Immature natural killer cell (primary cell): Measurements from ENCODE around the gene MROH8. TPM values are rescaled to one million over a fixed set of nuclear protein-coding genes. Genes with fewer than 3 reads are reported as not detected.

Source experiments
- DNase-seq, 3 donors: peaks; one replicate each; pipeline ENCODE4 v3.0.0; 2022; ENCODE audit warnings: mixed read lengths in 1 of 3
- H3K27ac Mint-ChIP-seq, 6 donors: one replicate each; pipeline ENCODE4 v1.8.0; 2020; ENCODE audit warnings: mixed read lengths in 6 of 6, mild to moderate bottlenecking in 5 of 6, inconsistent platforms in 4 of 6, moderate library complexity in 3 of 6
- H3K27me3 Mint-ChIP-seq, 3 donors: one replicate each; pipeline ENCODE4 v1.8.0; 2020 to 2021; ENCODE audit warnings: low read depth in 3 of 3, mild to moderate bottlenecking in 3 of 3, mixed read lengths in 3 of 3, moderate library complexity in 3 of 3, inconsistent platforms in 1 of 3
- H3K36me3 Mint-ChIP-seq, 3 donors: one replicate each; pipeline ENCODE4 v1.8.0; 2020; ENCODE audit warnings: mixed read lengths in 3 of 3, inconsistent platforms in 2 of 3, mild to moderate bottlenecking in 2 of 3
- H3K4me1 Mint-ChIP-seq, 2 donors: one replicate each; pipeline ENCODE4 v1.8.0; 2020; ENCODE audit warnings: inconsistent platforms in 2 of 2, mild to moderate bottlenecking in 2 of 2, mixed read lengths in 2 of 2, moderate library complexity in 1 of 2
- H3K4me3 Mint-ChIP-seq, 5 donors: one replicate each; pipeline ENCODE4 v1.8.0; 2020; ENCODE audit warnings: mild to moderate bottlenecking in 5 of 5, mixed read lengths in 5 of 5, inconsistent platforms in 3 of 5, moderate library complexity in 3 of 5
- H3K9me3 Mint-ChIP-seq, 6 donors: one replicate each; pipeline ENCODE4 v1.8.0; 2020; ENCODE audit warnings: mild to moderate bottlenecking in 6 of 6, mixed read lengths in 6 of 6, inconsistent platforms in 4 of 6, moderate library complexity in 3 of 6
- polyA plus RNA-seq, 3 donors: library from polyadenylated mRNA; unstranded; fragments of 300-500 nt; fragmentation: Illumina TruSeq; gene quantifications; one replicate each; pipeline ENCODE4 v1.2.3, GENCODE V29; 2021

Gene MROH8
- polyA plus RNA-seq, 3 donors from 2014 or later: 2.1 to 3.4 (median 2.6) TPM

- peak overlapping the region in 1 of 6 donors; percentile 30 for H3K27ac Mint-ChIP-seq
- H3K9me3 Mint-ChIP-seq: no peaks in the 10 kb centered on the region
- peak; percentile 51 to 61 (median 57) for DNase-seq
- peaks cover 0 to 3% (median 0%) of the 10 kb centered on the region in 3 donors for H3K36me3 Mint-ChIP-seq
- H3K4me3 Mint-ChIP-seq: no peak overlapping the region
- H3K4me1 Mint-ChIP-seq: peaks cover 68 to 81% of the 10 kb centered on the region in 2 donors
- peaks cover 2 to 5% (median 3%) of the 10 kb centered on the region in 3 donors for H3K27me3 Mint-ChIP-seq
These were observed 12.9 kb upstream of the MROH8 start for GRCh38 chr20:37192137-37192854.

GRCh38 chr20:37190354-37191112, 11.2 kb upstream of the MROH8 start:
- DNase-seq: no peak
- no peak overlapping the region for H3K4me3 Mint-ChIP-seq
- H3K4me1 Mint-ChIP-seq: peaks cover 64 to 79% of the 10 kb centered on the region in 2 donors
- peaks cover 0 to 13% (median 0%) of the 10 kb centered on the region in 3 donors for H3K36me3 Mint-ChIP-seq
- H3K27ac Mint-ChIP-seq: peak overlapping the region in 4 of 6 donors; percentile 17 to 42 (median 21)
- peaks cover 2 to 4% (median 2%) of the 10 kb centered on the region in 3 donors for H3K27me3 Mint-ChIP-seq
- H3K9me3 Mint-ChIP-seq: no peaks in the 10 kb centered on the region

- Mint-ChIP-seq H3K4me3 (peak overlapping the region in 1 of 5 donors; percentile 9), H3K9me3 (no peaks in the 10 kb centered on the region), H3K27ac (peak overlapping the region; percentile 45 to 73 (median 56)), H3K4me1 (peaks cover 58 to 76% of the 10 kb centered on the region in 2 donors), H3K36me3 (peaks cover 0 to 17% (median 0%) of the 10 kb centered on the region in 3 donors), H3K27me3 (peaks cover 0 to 4% (median 2%) of the 10 kb centered on the region in 3 donors)
- no peak for DNase-seq
These were observed 10.2 kb upstream of the MROH8 start for GRCh38 chr20:37189416-37190016.

GRCh38 chr20:37188787-37189186, 9.4 kb upstream of the MROH8 start:
- Mint-ChIP-seq H3K27me3 (peaks cover 0 to 4% (median 2%) of the 10 kb centered on the region in 3 donors), H3K4me1 (peaks cover 60 to 76% of the 10 kb centered on the region in 2 donors), H3K36me3 (peaks cover 0 to 22% (median 0%) of the 10 kb centered on the region in 3 donors), H3K4me3 (no peak overlapping the region), H3K27ac (no peak overlapping the region), H3K9me3 (no peaks in the 10 kb centered on the region)
- DNase-seq: no peak

- peaks cover 0 to 4% (median 0%) of the 10 kb centered on the region in 3 donors for H3K27me3 Mint-ChIP-seq
- no peaks in the 10 kb centered on the region for H3K9me3 Mint-ChIP-seq
- no peak for DNase-seq
- H3K27ac Mint-ChIP-seq: peak overlapping the region in 1 of 6 donors; percentile 19
- peaks cover 0 to 24% (median 0%) of the 10 kb centered on the region in 3 donors for H3K36me3 Mint-ChIP-seq
- peaks cover 63 to 79% of the 10 kb centered on the region in 2 donors for H3K4me1 Mint-ChIP-seq
- H3K4me3 Mint-ChIP-seq: no peak overlapping the region
These were observed 6.3 kb upstream of the MROH8 start for GRCh38 chr20:37185686-37186085.

- Mint-ChIP-seq H3K4me3 (peak overlapping the region; percentile 93 to 99 (median 95)), H3K27me3 (peaks cover 3 to 18% (median 12%) of the 10 kb centered on the region in 3 donors), H3K36me3 (peaks cover 0 to 10% (median 3%) of the 10 kb centered on the region in 3 donors), H3K27ac (peak overlapping the region; percentile 84 to 98 (median 94)), H3K4me1 (peaks cover 47 to 61% of the 10 kb centered on the region in 2 donors), H3K9me3 (no peaks in the 10 kb centered on the region)
- peak in 1 of 3 donors; percentile 13 for DNase-seq
These were observed 556 bp upstream of the MROH8 start for GRCh38 chr20:37179683-37180524.

- H3K4me3 Mint-ChIP-seq: no peak overlapping the region
- H3K4me1 Mint-ChIP-seq: peaks cover 1% of the 10 kb centered on the region in 2 donors
- peaks cover 0 to 2% (median 0%) of the 10 kb centered on the region in 3 donors for H3K27me3 Mint-ChIP-seq
- H3K9me3 Mint-ChIP-seq: no peaks in the 10 kb centered on the region
- H3K36me3 Mint-ChIP-seq: peaks cover 0 to 19% (median 5%) of the 10 kb centered on the region in 3 donors
- no peak overlapping the region for H3K27ac Mint-ChIP-seq
- DNase-seq: no peak
These were observed 6.5 kb downstream of the MROH8 start for GRCh38 chr20:37172836-37173235.

GRCh38 chr20:37166867-37167266, 12.5 kb downstream of the MROH8 start:
- no peak for DNase-seq
- H3K36me3 Mint-ChIP-seq: peaks cover 4 to 18% (median 15%) of the 10 kb centered on the region in 3 donors
- peaks cover 0 to 3% (median 2%) of the 10 kb centered on the region in 3 donors for H3K27me3 Mint-ChIP-seq

GRCh38 chr20:37165031-37165430, 14.3 kb downstream of the MROH8 start:
- Mint-ChIP-seq H3K27me3 (peaks cover 0 to 3% (median 2%) of the 10 kb centered on the region in 3 donors), H3K4me3 (no peak overlapping the region), H3K27ac (no peak overlapping the region), H3K9me3 (no peaks in the 10 kb centered on the region), H3K36me3 (peaks cover 4 to 15% (median 13%) of the 10 kb centered on the region in 3 donors), H3K4me1 (no peaks in the 10 kb centered on the region)
- DNase-seq: no peak

More at GRCh38 chr20:37166867-37167266, 12.5 kb downstream of the MROH8 start:
- no peak overlapping the region for H3K27ac Mint-ChIP-seq
- H3K4me1 Mint-ChIP-seq: no peaks in the 10 kb centered on the region
- H3K9me3 Mint-ChIP-seq: no peaks in the 10 kb centered on the region
- no peak overlapping the region for H3K4me3 Mint-ChIP-seq

GRCh38 chr20:37163832-37164554, 15.4 kb downstream of the MROH8 start:
- peaks cover 4 to 15% (median 13%) of the 10 kb centered on the region in 3 donors for H3K36me3 Mint-ChIP-seq
- H3K4me1 Mint-ChIP-seq: no peaks in the 10 kb centered on the region
- no peak for DNase-seq
- no peak overlapping the region for H3K4me3 Mint-ChIP-seq
- H3K27me3 Mint-ChIP-seq: peaks cover 0 to 3% (median 2%) of the 10 kb centered on the region in 3 donors
- no peaks in the 10 kb centered on the region for H3K9me3 Mint-ChIP-seq
- no peak overlapping the region for H3K27ac Mint-ChIP-seq

GRCh38 chr20:37162646-37163045, 16.7 kb downstream of the MROH8 start:
- H3K27me3 Mint-ChIP-seq: peaks cover 0 to 3% (median 2%) of the 10 kb centered on the region in 3 donors
- no peaks in the 10 kb centered on the region for H3K9me3 Mint-ChIP-seq
- no peak overlapping the region for H3K27ac Mint-ChIP-seq
- DNase-seq: no peak
- H3K4me3 Mint-ChIP-seq: no peak overlapping the region
- peaks cover 4 to 12% (median 9%) of the 10 kb centered on the region in 3 donors for H3K36me3 Mint-ChIP-seq
- H3K4me1 Mint-ChIP-seq: no peaks in the 10 kb centered on the region

- H3K27ac Mint-ChIP-seq: no peak overlapping the region
- DNase-seq: no peak
- H3K36me3 Mint-ChIP-seq: peaks cover 0 to 12% (median 8%) of the 10 kb centered on the region in 3 donors
- no peaks in the 10 kb centered on the region for H3K4me1 Mint-ChIP-seq
- no peak overlapping the region for H3K4me3 Mint-ChIP-seq
- H3K27me3 Mint-ChIP-seq: peaks cover 0 to 3% (median 2%) of the 10 kb centered on the region in 3 donors
- no peaks in the 10 kb centered on the region for H3K9me3 Mint-ChIP-seq
These were observed 17.4 kb downstream of the MROH8 start for GRCh38 chr20:37161830-37162549.
